ENCODE measurements around the gene GINS1.

DNA sequence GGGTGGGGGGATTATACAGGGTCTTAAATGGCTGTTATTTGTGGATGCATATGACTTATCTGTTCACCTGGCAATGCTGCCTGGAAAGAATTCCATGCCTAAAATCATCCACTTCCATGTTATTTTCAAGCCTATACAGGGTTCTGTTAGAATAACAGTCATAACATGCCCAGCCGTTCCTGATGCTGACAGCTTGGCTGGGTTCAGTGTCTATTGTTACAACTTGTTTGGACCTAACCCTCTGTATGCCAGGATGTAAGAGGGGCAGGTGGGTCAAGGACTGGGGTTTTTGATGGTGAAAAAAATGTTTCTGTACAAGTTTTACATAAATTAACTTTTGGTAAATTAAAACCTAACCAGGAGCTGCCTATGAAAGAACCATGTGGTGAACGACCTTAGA is 79.8 kb downstream of the GINS1 start:
- TF ChIP-seq, protein P1, sequence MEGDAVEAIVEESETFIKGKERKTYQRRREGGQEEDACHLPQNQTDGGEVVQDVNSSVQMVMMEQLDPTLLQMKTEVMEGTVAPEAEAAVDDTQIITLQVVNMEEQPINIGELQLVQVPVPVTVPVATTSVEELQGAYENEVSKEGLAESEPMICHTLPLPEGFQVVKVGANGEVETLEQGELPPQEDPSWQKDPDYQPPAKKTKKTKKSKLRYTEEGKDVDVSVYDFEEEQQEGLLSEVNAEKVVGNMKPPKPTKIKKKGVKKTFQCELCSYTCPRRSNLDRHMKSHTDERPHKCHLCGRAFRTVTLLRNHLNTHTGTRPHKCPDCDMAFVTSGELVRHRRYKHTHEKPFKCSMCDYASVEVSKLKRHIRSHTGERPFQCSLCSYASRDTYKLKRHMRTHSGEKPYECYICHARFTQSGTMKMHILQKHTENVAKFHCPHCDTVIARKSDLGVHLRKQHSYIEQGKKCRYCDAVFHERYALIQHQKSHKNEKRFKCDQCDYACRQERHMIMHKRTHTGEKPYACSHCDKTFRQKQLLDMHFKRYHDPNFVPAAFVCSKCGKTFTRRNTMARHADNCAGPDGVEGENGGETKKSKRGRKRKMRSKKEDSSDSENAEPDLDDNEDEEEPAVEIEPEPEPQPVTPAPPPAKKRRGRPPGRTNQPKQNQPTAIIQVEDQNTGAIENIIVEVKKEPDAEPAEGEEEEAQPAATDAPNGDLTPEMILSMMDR (IDR thresholded peaks at IDR 0.05; ENCODE audit: borderline replicate concordance, extremely low read depth, low read length, poor library complexity, severe bottlenecking): no peak
- TF ChIP-seq EZH2 (IDR thresholded peaks at IDR 0.05; ENCODE audit: borderline replicate concordance, low read depth, low read length, severe bottlenecking): no peak

All from DND-41 (cell line).